Measurements from ENCODE around the gene LYL1. TPM values are rescaled to one million over a fixed set of nuclear protein-coding genes. Genes with fewer than 3 reads are reported as not detected.
A peak's percentile ranks its signal among the peaks of the same experiment; 100 is the strongest.

The LYL1 gene
- total and polyA plus RNA-seq, 9 of the 15 experiments (the other 6 are each of a cell fraction or from before 2014, with no cell fraction given) = 1.3 to 266 (median 34.0) TPM

DNA sequence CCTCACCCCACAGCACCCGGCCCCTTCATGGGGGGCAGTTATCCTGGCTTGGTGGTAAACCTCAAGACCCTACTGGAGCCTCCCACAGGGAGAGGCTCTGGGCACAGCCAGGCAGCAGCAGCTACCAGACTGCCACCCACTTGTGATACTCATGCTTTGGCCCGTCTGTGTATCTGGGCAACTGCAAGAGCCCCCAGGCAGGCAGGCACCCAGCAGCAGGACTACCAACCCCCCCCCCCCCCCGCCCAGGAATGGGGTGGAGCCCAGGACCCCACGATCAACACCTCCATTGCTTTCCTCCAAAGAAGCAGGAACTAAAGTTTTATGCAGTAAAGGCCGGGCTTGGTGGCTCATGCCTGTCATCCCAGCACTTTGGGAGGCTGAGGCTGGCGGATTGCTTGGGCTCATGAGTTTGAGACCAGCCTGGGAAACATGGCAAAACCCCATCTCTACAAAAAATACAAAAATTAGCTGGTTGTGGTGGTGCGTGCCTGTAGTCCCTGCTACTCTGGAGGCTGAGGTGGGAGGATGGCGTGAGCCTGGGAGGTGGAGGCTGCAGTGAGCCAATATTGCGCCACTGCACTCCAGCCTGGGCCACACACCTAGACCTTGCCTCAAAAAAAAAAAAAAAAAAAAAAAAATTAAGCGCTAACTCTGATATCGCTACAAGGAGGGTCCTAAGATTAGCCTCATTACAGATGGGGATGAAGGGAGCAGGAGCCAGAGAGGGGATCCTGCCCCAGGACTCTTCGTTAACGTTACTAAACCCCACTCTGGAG, 1.1 kb upstream of the LYL1 start (continued):
- TF ChIP-seq, protein P1, sequence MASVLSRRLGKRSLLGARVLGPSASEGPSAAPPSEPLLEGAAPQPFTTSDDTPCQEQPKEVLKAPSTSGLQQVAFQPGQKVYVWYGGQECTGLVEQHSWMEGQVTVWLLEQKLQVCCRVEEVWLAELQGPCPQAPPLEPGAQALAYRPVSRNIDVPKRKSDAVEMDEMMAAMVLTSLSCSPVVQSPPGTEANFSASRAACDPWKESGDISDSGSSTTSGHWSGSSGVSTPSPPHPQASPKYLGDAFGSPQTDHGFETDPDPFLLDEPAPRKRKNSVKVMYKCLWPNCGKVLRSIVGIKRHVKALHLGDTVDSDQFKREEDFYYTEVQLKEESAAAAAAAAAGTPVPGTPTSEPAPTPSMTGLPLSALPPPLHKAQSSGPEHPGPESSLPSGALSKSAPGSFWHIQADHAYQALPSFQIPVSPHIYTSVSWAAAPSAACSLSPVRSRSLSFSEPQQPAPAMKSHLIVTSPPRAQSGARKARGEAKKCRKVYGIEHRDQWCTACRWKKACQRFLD (CRISPR knock-in tag; IDR thresholded peaks at IDR 0.05) = peak; percentile 34
- TF ChIP-seq E2F6 (IDR thresholded peaks at IDR 0.05; ENCODE audit: borderline replicate concordance in 1 of 2, extremely low read depth in 1 of 2, insufficient read depth in 1 of 2, insufficient read length in 1 of 2, low read depth in 1 of 2, low read length in 1 of 2, poor library complexity in 1 of 2, severe bottlenecking in 1 of 2) (no peak), NCOR1 (IDR thresholded peaks at IDR 0.05) (no peak), DMBX1 (CRISPR knock-in tag; IDR thresholded peaks at IDR 0.05; ENCODE audit: borderline replicate concordance) (no peak), ZNF77 (CRISPR knock-in tag; IDR thresholded peaks at IDR 0.05) (no peak), CLOCK (CRISPR knock-in tag; IDR thresholded peaks at IDR 0.05; ENCODE audit: borderline replicate concordance) (no peak), U2AF2 (optimal IDR thresholded peaks at IDR 0.05; ENCODE audit: low read depth, low read length) (no peak)
- TF ChIP-seq, protein P2, sequence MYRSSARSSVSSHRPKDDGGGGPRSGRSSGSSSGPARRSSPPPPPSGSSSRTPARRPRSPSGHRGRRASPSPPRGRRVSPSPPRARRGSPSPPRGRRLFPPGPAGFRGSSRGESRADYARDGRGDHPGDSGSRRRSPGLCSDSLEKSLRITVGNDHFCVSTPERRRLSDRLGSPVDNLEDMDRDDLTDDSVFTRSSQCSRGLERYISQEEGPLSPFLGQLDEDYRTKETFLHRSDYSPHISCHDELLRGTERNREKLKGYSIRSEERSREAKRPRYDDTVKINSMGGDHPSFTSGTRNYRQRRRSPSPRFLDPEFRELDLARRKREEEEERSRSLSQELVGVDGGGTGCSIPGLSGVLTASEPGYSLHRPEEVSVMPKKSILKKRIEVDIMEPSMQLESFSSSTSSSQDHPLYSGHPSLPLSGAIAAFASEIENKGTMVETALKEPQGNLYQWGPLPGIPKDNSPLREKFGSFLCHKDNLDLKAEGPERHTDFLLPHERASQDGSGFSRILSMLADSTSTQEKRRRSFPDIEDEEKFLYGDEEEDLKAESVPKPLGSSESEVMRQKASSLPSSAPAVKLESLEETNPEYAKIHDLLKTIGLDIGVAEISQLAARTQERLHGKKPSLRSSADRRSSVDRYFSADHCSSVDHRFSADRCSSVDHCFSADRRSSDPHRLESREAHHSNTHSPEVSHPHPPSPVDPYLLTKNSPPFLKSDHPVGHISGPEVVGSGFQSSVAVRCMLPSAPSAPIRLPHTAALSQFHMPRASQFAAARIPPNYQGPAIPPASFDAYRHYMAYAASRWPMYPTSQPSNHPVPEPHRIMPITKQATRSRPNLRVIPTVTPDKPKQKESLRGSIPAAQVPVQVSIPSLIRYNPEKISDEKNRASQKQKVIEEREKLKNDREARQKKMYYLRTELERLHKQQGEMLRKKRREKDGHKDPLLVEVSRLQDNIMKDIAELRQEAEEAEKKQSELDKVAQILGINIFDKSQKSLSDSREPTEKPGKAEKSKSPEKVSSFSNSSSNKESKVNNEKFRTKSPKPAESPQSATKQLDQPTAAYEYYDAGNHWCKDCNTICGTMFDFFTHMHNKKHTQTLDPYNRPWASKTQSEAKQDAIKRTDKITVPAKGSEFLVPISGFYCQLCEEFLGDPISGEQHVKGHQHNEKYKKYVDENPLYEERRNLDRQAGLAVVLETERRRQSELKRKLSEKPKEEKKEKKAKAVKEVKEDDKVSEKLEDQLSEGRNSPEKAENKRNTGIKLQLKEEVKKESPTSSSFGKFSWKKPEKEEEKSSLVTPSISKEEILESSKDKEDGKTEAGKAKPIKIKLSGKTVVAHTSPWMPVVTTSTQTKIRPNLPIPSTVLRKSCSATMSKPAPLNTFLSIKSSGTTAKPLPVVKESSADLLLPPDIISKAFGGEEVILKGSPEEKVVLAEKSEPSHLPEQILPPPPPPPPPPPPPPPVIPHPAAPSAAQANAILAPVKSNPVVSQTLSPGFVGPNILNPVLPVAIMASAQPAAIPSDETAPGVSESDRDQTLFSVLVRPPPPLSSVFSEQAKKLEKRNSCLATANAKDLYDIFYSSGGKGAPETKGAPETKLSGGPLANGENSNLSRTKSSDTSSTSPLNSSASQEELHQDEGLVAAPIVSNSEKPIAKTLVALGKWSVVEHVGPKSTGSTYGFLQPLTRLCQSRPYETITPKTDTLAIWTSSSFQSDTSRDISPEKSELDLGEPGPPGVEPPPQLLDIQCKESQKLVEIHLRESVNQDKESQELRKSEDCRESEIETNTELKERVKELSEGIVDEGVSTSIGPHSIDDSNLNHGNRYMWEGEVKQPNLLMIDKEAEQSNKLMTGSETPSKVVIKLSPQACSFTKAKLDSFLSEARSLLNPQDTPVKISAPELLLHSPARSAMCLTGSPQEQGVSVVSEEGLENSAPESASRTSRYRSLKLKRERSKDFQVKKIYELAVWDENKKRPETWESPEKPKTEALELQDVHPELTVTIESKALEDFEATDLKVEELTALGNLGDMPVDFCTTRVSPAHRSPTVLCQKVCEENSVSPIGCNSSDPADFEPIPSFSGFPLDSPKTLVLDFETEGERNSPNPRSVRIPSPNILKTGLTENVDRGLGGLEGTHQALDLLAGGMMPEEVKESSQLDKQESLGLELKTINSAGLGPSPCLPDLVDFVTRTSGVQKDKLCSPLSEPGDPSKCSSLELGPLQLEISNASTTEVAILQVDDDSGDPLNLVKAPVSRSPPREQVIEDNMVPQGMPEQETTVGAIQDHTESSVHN (IDR thresholded peaks at IDR 0.05; ENCODE audit: borderline replicate concordance in 1 of 2, low read depth in 1 of 2) = 0 out of 4 replicates have a peak, but pooled peaks of 1 of the 2 experiments have one; percentile 20
- TF ChIP-seq, protein P3, sequence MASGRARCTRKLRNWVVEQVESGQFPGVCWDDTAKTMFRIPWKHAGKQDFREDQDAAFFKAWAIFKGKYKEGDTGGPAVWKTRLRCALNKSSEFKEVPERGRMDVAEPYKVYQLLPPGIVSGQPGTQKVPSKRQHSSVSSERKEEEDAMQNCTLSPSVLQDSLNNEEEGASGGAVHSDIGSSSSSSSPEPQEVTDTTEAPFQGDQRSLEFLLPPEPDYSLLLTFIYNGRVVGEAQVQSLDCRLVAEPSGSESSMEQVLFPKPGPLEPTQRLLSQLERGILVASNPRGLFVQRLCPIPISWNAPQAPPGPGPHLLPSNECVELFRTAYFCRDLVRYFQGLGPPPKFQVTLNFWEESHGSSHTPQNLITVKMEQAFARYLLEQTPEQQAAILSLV (tag; IDR thresholded peaks at IDR 0.05) = no peak

Data from K562 (cell line).